ENCODE measurements around the gene CUTC.

DNA sequence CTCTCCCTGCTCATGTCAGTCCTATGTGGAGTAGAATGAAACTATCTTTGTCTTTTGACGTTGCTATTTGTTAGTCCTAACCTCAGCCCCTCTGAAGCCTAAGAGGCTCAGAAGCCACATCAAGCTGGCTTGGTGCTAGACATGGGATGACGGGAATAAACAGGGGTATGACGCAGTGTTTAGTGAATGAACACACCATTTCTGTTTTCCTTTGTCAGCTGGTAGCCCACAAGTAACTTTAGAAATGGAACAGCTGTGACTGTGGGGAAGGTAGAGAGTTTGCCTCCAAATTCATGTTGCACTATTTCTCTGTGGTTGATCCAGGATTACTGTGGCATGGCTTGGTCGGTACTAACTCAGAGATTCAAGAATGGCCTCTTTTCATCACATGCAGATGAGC, 31.4 kb upstream of the CUTC start:
- no peak for TF ChIP-seq POLR2AphosphoS5 (IDR thresholded peaks at IDR 0.05; ENCODE audit: low read depth, low read length)
- TF ChIP-seq, protein P1, sequence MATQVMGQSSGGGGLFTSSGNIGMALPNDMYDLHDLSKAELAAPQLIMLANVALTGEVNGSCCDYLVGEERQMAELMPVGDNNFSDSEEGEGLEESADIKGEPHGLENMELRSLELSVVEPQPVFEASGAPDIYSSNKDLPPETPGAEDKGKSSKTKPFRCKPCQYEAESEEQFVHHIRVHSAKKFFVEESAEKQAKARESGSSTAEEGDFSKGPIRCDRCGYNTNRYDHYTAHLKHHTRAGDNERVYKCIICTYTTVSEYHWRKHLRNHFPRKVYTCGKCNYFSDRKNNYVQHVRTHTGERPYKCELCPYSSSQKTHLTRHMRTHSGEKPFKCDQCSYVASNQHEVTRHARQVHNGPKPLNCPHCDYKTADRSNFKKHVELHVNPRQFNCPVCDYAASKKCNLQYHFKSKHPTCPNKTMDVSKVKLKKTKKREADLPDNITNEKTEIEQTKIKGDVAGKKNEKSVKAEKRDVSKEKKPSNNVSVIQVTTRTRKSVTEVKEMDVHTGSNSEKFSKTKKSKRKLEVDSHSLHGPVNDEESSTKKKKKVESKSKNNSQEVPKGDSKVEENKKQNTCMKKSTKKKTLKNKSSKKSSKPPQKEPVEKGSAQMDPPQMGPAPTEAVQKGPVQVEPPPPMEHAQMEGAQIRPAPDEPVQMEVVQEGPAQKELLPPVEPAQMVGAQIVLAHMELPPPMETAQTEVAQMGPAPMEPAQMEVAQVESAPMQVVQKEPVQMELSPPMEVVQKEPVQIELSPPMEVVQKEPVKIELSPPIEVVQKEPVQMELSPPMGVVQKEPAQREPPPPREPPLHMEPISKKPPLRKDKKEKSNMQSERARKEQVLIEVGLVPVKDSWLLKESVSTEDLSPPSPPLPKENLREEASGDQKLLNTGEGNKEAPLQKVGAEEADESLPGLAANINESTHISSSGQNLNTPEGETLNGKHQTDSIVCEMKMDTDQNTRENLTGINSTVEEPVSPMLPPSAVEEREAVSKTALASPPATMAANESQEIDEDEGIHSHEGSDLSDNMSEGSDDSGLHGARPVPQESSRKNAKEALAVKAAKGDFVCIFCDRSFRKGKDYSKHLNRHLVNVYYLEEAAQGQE (IDR thresholded peaks at IDR 0.05; ENCODE audit: insufficient read depth in 1 of 2, low read depth in 2 of 2, low read length in 2 of 2), result no peak
- TF ChIP-seq TAF1 (IDR thresholded peaks at IDR 0.05; ENCODE audit: borderline replicate concordance, insufficient read depth, low read length), result no peak
- TF ChIP-seq SIN3A (IDR thresholded peaks at IDR 0.05; ENCODE audit: borderline replicate concordance, insufficient read depth, low read length), result no peak
- TF ChIP-seq FOXP2 (optimal IDR thresholded peaks at IDR 0.05; ENCODE audit: borderline replicate concordance, extremely low read depth, extremely low read length, insufficient read depth), result no peak

Measured in PFSK-1 (cell line).